HFF-Myc (cell line): ENCODE results near the gene SLC12A9.

Experiments
- DNase-seq: peaks from one replicate; pipeline ENCODE4 v3.0.0-alpha.2; 2011; ENCODE audit warnings: low read depth; ENCODE audit errors: extremely low read depth
- H3K4me3 ChIP-seq: replicated peaks from 2 replicates; pipeline ENCODE4 v1.5.1; 2011; ENCODE audit warnings: low read depth, mild to moderate bottlenecking, control low read depth, low read length
- CTCF ChIP-seq: IDR thresholded peaks from 2 replicates; pipeline ENCODE4 v1.5.1; 2012; ENCODE audit warnings: mild to moderate bottlenecking, low read depth, low read length, control low read depth; ENCODE audit errors: missing control alignments

Gene SLC12A9

GRCh38 chr7:100825751-100826513 is 26.6 kb upstream of the SLC12A9 start:
- peak; percentile 54 for TF ChIP-seq CTCF
- H3K4me3 ChIP-seq = peak overlapping the region; percentile 94
- DNase-seq = peak; percentile 38

- DNase-seq = no peak
- no peak for TF ChIP-seq CTCF
- H3K4me3 ChIP-seq = peak overlapping the region; percentile 94
Observed at GRCh38 chr7:100826514-100827329, 25.8 kb upstream of the SLC12A9 start.

GRCh38 chr7:100827330-100828226 is 24.9 kb upstream of the SLC12A9 start, which contains the start of gene EPHB4:
TSS of gene EPHB4 (minus strand) at chr7:100827523. CDS start at chr7:100827030, 493 bp downstream.
- TF ChIP-seq CTCF = peak; percentile 66
- DNase-seq = peak; percentile 56
- peak within 1 kb of the TSS; percentile 94 for H3K4me3 ChIP-seq

- no peak overlapping the region for H3K4me3 ChIP-seq
- no peak for TF ChIP-seq CTCF
- DNase-seq = no peak
Observed at GRCh38 chr7:100829150-100829716, 23.3 kb upstream of the SLC12A9 start.

- no peak for TF ChIP-seq CTCF
- H3K4me3 ChIP-seq = no peak overlapping the region
- no peak for DNase-seq
Observed at GRCh38 chr7:100830396-100830795, 22.1 kb upstream of the SLC12A9 start.

- no peak overlapping the region for H3K4me3 ChIP-seq
- TF ChIP-seq CTCF = no peak
- DNase-seq = no peak
Observed at GRCh38 chr7:100832281-100832633, 20.3 kb upstream of the SLC12A9 start.
